Activated CD4-positive, alpha-beta memory T cell treated with anti-CD3 and anti-CD28 coated beads for 36 hours (primary cell): Measurements from ENCODE around the gene PRTN3. TPM values are rescaled to one million over a fixed set of nuclear protein-coding genes. Genes with fewer than 3 reads are reported as not detected.
A peak's percentile ranks its signal among the peaks of the same experiment; 100 is the strongest.

ENCODE experiments used
- CTCF ChIA-PET: fragments of 350-600 bp; sonication (Branson Sonifier 250); formaldehyde crosslinking; loops from one replicate; lab custom pipeline; 2021; ENCODE audit warnings: antibody characterized with exemption, inconsistent platforms; lab: Charles Lee
- POLR2A ChIA-PET: fragments of 350-600 bp; sonication (Branson Sonifier 250); formaldehyde crosslinking; loops from one replicate; lab custom pipeline; 2021; ENCODE audit warnings: antibody characterized with exemption; lab: Charles Lee
- DNase-seq: peaks from one replicate; pipeline ENCODE4 v3.0.0-alpha.2; 2020
- H3K27ac Mint-ChIP-seq: one replicate; pipeline ENCODE4 v1.8.0; 2021; ENCODE audit warnings: mixed read lengths
- H3K27me3 Mint-ChIP-seq: one replicate; pipeline ENCODE4 v1.8.0; 2021; ENCODE audit warnings: mixed read lengths
- H3K36me3 Mint-ChIP-seq: one replicate; pipeline ENCODE4 v1.8.0; 2021; ENCODE audit warnings: mixed read lengths
- H3K4me1 Mint-ChIP-seq: one replicate; pipeline ENCODE4 v1.8.0; 2021; ENCODE audit warnings: low read depth, mixed read lengths
- H3K4me3 Mint-ChIP-seq: one replicate; pipeline ENCODE4 v1.8.0; 2021; ENCODE audit warnings: mild to moderate bottlenecking, mixed read lengths
- H3K9me3 Mint-ChIP-seq: one replicate; pipeline ENCODE4 v1.8.0; 2021; ENCODE audit warnings: mixed read lengths
- intact Hi-C: fragments of 100-400 bp; cut with micrococcal nuclease; formaldehyde crosslinking; loops from one replicate; pipeline ENCODE4 v1.15.1; 2023
- total RNA-seq, 2 experiments: library from RNA; stranded (reverse); gene quantifications; one replicate each; pipeline ENCODE4 v1.2.3, GENCODE V29; 2021

The PRTN3 gene
- total RNA-seq, 2 experiments from 2014 or later, result not detected

- POLR2A ChIA-PET, result interaction anchor here (1.5 to 2.4 kb wide), 4 partner anchors 11 to 139 kb away, joined by 4 to 8 read pairs (median 5); partner anchors contain the start of gene RNF126
- CTCF ChIA-PET, result interaction anchor here (1.1 kb wide), 1 partner anchor 203 kb away, joined by 3 read pairs; no protein-coding TSS in a partner anchor
- Mint-ChIP-seq H3K36me3 (peaks cover 38% of the 10 kb centered on the region), H3K27me3 (no peaks in the 10 kb centered on the region), H3K4me3 (peak overlapping the region; percentile 86), H3K9me3 (no peaks in the 10 kb centered on the region), H3K4me1 (peaks cover 35% of the 10 kb centered on the region), H3K27ac (peak overlapping the region; percentile 90)
- no peak for DNase-seq
- intact Hi-C loops, result loop anchor here (5.0 kb wide), 1 partner anchor 109 kb away; no protein-coding TSS in a partner anchor
Measured at GRCh38 chr19:798415-799075, 42.3 kb upstream of the PRTN3 start.

GRCh38 chr19:799076-799881, 41.5 kb upstream of the PRTN3 start:
- intact Hi-C loops, result loop anchor here (5.0 kb wide), 1 partner anchor 108 kb away; no protein-coding TSS in a partner anchor
- Mint-ChIP-seq H3K36me3 (peaks cover 45% of the 10 kb centered on the region), H3K27ac (peak overlapping the region; percentile 90), H3K27me3 (no peaks in the 10 kb centered on the region), H3K9me3 (no peaks in the 10 kb centered on the region), H3K4me1 (peaks cover 38% of the 10 kb centered on the region), H3K4me3 (peak overlapping the region; percentile 86)
- POLR2A ChIA-PET, result interaction anchor here (1.5 to 2.4 kb wide), 5 partner anchors 10 to 139 kb away, joined by 4 to 12 read pairs (median 6); partner anchors contain the start of gene RNF126
- peak; percentile 32 for DNase-seq
- CTCF ChIA-PET, result interaction anchor here (1.1 kb wide), 1 partner anchor 202 kb away, joined by 3 read pairs; no protein-coding TSS in a partner anchor

DNA sequence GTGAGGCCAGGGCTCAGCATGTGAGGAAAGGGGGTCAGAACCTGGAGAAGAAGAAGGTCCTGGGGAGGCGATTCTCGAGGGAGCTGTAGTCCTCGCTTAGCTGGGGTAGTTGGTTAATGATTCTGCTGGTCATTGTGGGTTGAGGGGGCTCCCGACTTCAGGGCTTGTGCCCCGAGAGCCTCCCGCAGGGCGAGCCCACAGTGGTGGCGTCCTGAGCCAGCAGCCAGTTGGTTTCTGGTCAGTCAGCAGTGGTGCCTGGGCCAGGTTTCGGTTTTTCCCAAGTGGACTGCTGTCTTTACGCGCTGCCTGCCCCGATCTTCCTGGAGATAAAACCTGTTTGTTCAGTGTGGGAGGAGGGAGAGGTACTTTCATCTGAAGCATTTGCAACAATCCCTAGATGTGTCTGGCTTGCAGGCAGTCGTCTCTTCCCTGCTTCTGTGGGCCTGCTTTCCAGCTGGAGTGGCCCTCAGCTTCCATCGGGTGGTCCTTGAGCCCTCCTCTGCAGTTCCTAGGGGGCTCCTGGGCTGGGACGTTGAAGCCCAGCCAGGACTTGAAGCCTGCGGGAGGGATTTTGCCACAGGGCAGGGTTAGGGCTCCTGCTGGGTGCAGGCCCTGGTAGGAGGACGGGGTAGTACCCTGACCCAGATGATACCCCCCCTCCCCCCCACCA, 40.3 kb upstream of the PRTN3 start:
- CTCF ChIA-PET, result interaction anchor here (1.0 kb wide), 1 partner anchor 31 kb away, joined by 4 read pairs; no protein-coding TSS in a partner anchor

GRCh38 chr19:801030-801860, 39.6 kb upstream of the PRTN3 start:
- no peaks in the 10 kb centered on the region for H3K27me3 Mint-ChIP-seq
- peak; percentile 42 for DNase-seq
- intact Hi-C loops, result no loop called here
- H3K9me3 Mint-ChIP-seq, result no peaks in the 10 kb centered on the region
- peak overlapping the region; percentile 86 for H3K4me3 Mint-ChIP-seq
- ChIA-PET CTCF (interaction anchor here (1.0 kb wide), 1 partner anchor 31 kb away, joined by 4 read pairs; no protein-coding TSS in a partner anchor), POLR2A (interaction anchor here (1.0 to 2.2 kb wide), 2 partner anchors 13 to 63 kb away, joined by 3 to 12 read pairs; no protein-coding TSS in a partner anchor)
- H3K27ac Mint-ChIP-seq, result peak overlapping the region; percentile 69
- peaks cover 38% of the 10 kb centered on the region for H3K4me1 Mint-ChIP-seq
- peaks cover 51% of the 10 kb centered on the region for H3K36me3 Mint-ChIP-seq

More for the DNA sequence above, 40.3 kb upstream of the PRTN3 start:
- Mint-ChIP-seq H3K36me3 (peaks cover 50% of the 10 kb centered on the region), H3K4me1 (peaks cover 38% of the 10 kb centered on the region), H3K9me3 (no peaks in the 10 kb centered on the region), H3K4me3 (peak overlapping the region; percentile 86), H3K27me3 (no peaks in the 10 kb centered on the region), H3K27ac (peak overlapping the region; percentile 84)
- DNase-seq, result no peak
- intact Hi-C loops, result no loop called here
- POLR2A ChIA-PET, result interaction anchor here (1.0 to 2.4 kb wide), 3 partner anchors 13 to 141 kb away, joined by 3 to 12 read pairs (median 6); no protein-coding TSS in a partner anchor

GRCh38 chr19:801861-802497, 38.8 kb upstream of the PRTN3 start:
- ChIA-PET POLR2A (interaction anchor here (1.8 kb wide), 1 partner anchor 13 kb away, joined by 5 read pairs; no protein-coding TSS in a partner anchor), CTCF (interaction anchor here (1.2 kb wide), 1 partner anchor 169 kb away, joined by 4 read pairs; no protein-coding TSS in a partner anchor)
- intact Hi-C loops, result no loop called here
- no peak for DNase-seq
- H3K4me1 Mint-ChIP-seq, result peaks cover 39% of the 10 kb centered on the region
- peak overlapping the region; percentile 86 for H3K4me3 Mint-ChIP-seq
- H3K36me3 Mint-ChIP-seq, result peaks cover 56% of the 10 kb centered on the region
- H3K27me3 Mint-ChIP-seq, result no peaks in the 10 kb centered on the region
- H3K27ac Mint-ChIP-seq, result peak overlapping the region; percentile 33
- no peaks in the 10 kb centered on the region for H3K9me3 Mint-ChIP-seq

DNA sequence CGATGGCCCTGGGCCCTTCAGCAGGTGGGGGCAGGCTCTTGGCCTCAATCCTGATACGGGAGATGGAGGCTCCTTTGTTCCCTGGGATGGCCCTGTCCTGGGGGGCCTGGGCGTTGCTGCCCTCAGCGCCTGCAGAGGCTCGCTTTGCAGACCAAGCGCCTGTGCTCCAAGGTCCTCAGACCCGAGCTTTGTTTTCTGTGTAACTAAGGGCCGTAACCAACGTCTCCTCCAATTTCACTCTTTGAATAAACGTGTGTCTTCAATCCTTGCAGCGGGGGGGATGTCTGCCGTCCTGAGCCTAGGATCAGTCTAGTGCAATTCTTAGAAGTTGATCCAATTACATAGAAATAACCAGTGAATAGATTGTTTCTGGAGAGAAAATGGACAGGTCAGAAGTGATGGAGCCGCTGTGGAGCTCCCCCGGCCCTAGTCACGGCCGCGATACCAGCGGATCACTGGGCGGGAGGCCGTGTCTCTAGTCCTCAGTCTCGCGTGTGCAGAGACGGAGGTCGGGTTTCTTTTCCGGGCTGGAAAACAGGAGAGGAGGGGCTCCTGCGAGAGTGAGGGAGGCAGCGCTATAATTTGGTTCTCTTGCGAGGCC, 38.2 kb upstream of the PRTN3 start:
- no peak for DNase-seq
- peaks cover 63% of the 10 kb centered on the region for H3K36me3 Mint-ChIP-seq
- H3K27ac Mint-ChIP-seq, result peak overlapping the region; percentile 65
- no peaks in the 10 kb centered on the region for H3K27me3 Mint-ChIP-seq
- peak overlapping the region; percentile 86 for H3K4me3 Mint-ChIP-seq
- intact Hi-C loops, result no loop called here
- CTCF ChIA-PET, result interaction anchor here (1.2 kb wide), 1 partner anchor 168 kb away, joined by 4 read pairs; no protein-coding TSS in a partner anchor
- no peaks in the 10 kb centered on the region for H3K9me3 Mint-ChIP-seq
- POLR2A ChIA-PET, result interaction anchor here (1.8 kb wide), 1 partner anchor 12 kb away, joined by 5 read pairs; no protein-coding TSS in a partner anchor
- peaks cover 42% of the 10 kb centered on the region for H3K4me1 Mint-ChIP-seq

DNA sequence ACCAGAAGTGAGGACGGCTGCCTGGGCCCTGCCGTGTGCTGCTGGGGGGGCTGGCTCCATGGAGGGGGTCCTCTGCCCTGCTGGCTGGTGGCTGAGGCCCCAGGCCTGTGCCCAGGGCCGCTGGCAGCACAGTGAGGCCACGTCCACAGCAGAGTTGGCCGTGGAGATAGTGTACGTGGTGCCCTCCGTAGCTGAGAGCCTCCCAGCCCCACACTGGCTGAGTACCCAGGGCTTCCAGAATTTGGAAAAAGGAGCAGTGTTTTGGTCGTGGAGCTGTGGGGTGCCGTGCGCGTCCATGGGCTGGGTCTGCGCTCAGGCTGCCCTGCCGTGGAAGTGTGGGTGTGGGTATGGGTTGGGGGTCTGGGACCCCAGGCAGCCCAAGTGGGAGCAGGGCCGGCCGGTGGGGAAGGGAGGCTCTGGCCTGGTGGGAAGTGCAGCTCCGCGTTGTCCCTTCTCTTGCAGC, 37.7 kb upstream of the PRTN3 start:
- no peak for DNase-seq
- Mint-ChIP-seq H3K9me3 (no peaks in the 10 kb centered on the region), H3K27me3 (no peaks in the 10 kb centered on the region), H3K4me1 (peaks cover 45% of the 10 kb centered on the region), H3K4me3 (no peak overlapping the region), H3K27ac (no peak overlapping the region), H3K36me3 (peaks cover 68% of the 10 kb centered on the region)
- CTCF ChIA-PET, result interaction anchor here (1.2 kb wide), 1 partner anchor 168 kb away, joined by 4 read pairs; no protein-coding TSS in a partner anchor
- intact Hi-C loops, result no loop called here
- POLR2A ChIA-PET, result interaction anchor here (0.6 to 1.8 kb wide), 2 partner anchors 12 to 228 kb away, joined by 3 to 5 read pairs; no protein-coding TSS in a partner anchor

DNA sequence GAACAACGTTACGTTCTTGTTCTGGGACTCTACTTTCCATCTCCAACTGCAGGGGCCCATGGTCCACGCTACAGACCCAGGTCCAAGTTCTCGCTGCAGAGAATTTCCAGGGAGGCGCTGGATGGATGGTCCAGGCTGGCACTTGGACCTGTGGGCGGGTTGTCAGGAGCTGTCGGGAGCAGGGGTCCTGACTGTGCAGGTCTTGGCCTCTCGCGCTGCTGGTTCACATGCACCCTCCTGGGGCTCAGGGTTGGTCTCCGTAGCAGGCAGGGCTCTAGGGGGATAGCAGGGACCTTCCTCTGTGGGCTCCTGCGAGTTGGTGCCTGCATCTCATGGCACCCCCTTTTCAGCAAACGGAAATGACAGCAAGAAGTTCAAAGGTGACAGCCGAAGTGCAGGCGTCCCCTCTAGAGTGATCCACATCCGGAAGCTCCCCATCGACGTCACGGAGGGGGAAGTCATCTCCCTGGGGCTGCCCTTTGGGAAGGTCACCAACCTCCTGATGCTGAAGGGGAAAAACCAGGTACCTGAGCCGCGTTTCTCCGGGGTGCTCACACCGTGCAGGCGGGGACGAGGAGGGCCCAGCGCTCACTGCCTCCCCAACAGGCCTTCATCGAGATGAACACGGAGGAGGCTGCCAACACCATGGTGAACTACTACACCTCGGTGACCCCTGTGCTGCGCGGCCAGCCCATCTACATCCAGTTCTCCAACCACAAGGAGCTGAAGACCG, 36.9 kb upstream of the PRTN3 start:
- POLR2A ChIA-PET, result interaction anchor here (0.6 to 1.8 kb wide), 3 partner anchors 11 to 227 kb away, joined by 3 to 5 read pairs (median 3); no protein-coding TSS in a partner anchor
- H3K27me3 Mint-ChIP-seq, result no peaks in the 10 kb centered on the region
- peaks cover 45% of the 10 kb centered on the region for H3K4me1 Mint-ChIP-seq
- intact Hi-C loops, result no loop called here
- peaks cover 63% of the 10 kb centered on the region for H3K36me3 Mint-ChIP-seq
- no peak for DNase-seq
- H3K4me3 Mint-ChIP-seq, result no peak overlapping the region
- CTCF ChIA-PET, result interaction anchor here (1.2 kb wide), 1 partner anchor 167 kb away, joined by 4 read pairs; no protein-coding TSS in a partner anchor
- H3K27ac Mint-ChIP-seq, result no peak overlapping the region
- no peaks in the 10 kb centered on the region for H3K9me3 Mint-ChIP-seq

DNA sequence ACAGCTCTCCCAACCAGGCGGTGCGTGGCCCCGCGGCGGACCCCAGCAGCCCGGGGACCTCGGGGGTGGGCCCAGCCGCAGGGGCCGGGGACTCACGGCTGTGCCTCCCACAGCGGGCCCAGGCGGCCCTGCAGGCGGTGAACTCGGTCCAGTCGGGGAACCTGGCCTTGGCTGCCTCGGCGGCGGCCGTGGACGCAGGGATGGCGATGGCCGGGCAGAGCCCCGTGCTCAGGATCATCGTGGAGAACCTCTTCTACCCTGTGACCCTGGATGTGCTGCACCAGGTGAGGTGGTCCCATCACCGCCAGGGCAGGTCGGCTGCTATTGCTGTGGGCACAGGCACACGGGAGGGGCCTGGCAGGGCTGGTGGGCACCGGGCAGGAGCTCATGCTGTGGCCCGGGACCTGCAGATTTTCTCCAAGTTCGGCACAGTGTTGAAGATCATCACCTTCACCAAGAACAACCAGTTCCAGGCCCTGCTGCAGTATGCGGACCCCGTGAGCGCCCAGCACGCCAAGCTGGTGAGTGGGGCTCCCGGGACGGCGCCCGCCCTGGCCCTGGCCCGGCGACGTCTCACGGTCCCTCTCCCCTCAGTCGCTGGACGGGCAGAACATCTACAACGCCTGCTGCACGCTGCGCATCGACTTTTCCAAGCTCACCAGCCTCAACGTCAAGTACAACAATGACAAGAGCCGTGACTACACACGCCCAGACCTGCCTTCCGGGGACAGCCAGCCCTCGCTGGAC, 36.2 kb upstream of the PRTN3 start:
- Mint-ChIP-seq H3K4me1 (peaks cover 44% of the 10 kb centered on the region), H3K9me3 (no peaks in the 10 kb centered on the region), H3K36me3 (peaks cover 58% of the 10 kb centered on the region), H3K4me3 (no peak overlapping the region), H3K27ac (no peak overlapping the region), H3K27me3 (no peaks in the 10 kb centered on the region)
- CTCF ChIA-PET, result no interaction called here
- intact Hi-C loops, result no loop called here
- POLR2A ChIA-PET, result interaction anchor here (0.8 kb wide), 1 partner anchor 10 kb away, joined by 3 read pairs; no protein-coding TSS in a partner anchor
- no peak for DNase-seq
